ENCODE results near the gene PBX1.

PBX1 gene

DNA sequence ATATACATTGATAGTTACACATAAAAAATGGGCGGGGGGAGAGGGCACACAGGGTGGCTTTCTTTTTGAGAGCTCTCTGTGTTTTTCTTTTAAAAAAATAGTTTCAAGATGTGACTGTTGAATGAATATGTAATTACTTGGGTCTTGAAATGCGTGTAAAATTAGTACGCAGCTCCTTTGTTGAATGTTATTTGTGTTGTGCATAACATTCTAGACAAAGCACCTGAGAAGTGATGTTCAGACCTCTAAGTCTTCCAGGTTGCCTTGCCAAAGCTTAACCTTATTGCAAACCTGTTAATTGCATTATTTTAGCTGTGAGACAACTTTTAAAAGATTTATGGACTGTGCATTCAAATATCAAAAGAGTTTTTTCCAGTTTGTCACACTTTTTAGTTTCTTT lies 5.4 kb downstream of the PBX1 start:
- no peak for DNase-seq

DNA sequence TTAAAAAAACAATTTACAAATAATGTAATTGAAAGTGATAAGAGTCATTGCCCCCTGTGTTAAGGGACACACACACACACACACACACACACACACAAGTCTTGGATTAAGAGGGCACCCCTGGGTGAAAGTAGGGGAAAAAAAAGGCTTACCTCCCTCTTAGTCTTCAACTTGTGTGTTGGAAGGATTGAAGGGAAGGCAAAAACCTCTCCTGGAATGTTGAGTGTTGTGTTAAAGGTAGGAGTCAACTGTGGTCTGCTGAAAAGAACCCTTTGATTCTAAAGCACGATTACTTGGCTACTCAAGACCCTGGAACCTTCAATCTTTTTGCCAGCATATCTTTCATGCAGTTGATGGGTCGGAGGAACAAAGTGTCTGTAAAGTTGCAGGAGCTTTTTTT lies 6.4 kb downstream of the PBX1 start:
- no peak for DNase-seq

DNA sequence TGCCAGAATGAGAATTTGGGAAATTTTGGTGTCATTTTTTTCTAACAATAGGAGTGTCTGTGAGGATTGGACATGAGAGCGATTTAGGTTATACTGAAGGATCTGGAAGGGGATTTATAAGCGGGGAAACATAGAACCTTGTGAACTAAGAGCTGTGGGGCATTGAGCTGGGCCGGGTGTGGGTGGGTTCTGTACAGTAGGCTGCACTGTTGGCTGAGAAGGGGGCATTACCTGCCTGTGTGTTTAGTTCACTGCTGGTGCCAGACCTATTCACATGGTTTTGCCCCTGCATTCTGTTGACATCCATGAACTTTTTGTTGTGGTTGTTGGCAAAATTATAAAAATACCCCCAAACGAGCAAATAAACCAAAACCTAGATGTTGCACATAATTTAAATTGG lies 8.8 kb downstream of the PBX1 start:
- DNase-seq: no peak

DNA sequence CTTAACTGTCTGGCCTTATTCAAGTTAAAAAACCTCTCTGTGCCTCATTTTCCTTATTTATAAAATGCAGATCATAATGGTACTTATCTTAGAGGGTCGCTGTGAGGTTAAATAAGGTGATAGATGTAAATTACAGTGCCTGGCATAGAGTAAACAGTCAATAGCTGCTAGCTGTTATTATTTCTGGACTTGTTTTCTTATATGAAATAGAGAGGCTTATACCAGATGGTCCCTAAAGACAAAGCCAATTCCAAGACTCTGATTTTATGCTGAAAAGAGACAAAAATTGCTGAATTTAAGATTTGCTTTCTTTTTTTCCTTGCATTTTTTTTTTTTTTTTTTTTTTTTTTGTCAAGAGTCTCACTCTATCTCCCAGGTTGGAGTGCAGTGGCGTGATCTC lies 10.3 kb downstream of the PBX1 start:
- DNase-seq: no peak

DNA sequence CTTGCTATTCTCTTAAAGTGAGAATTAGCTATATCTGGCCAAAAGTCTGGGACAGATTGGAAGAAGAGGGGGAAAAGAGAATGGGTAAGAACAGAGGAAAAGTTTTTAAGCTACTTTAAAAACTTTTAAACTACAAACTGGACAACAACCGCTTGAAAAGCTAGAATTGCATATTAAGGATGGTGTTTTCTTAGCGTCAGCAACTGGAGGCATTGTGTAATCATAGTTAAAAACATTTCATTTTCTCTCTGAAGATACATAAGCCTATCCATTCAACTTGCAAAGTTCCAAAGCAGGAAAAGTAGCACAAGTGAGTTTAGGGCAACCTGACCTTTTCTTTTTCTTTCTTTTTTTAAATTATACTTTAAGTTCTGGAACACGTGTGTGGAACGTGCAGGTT lies 10.9 kb downstream of the PBX1 start:
- no peak for DNase-seq

DNA sequence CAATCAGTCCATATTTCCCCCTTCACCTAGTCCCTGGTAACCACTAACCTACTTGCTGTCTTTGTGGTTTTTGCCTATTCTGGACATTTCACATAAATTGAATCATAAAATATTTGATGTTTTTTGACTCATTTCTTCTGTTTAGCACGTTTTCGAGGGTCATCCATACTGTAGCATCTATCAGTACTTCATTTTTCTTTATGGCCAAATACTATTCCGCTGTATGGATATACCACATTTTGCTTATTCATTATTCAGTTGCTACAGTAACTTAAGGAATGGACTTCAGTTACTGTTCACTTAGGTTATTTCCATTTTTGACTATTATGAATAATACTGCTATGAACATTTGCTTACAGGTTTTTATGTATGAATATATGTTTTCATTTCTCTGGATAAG lies 12.3 kb downstream of the PBX1 start:
- DNase-seq: no peak

DNA sequence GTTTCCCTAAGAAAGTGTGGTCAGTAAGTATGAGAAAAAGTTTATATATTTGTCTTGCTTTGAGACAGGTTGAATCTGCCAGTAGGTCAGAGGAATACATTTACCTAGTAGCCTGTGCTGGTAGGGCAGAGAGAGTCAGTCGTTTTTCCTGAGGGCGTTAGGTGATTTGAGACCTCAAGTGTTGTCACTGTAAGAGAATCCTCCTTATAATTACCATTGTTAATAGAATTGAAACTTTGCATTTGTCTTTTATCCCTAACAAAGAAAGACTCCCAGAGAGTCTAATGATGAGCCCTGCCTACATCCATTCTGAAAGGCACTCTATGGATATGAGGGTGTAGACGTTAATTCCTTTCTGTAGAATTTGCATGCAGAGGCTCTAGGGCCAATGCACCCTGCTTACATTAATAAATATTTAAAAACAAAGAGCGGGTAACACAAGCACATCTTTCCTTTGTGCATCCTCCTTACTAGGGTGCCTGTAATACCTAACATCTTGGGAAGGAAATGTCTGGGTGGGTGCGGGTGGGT lies 16.4 kb downstream of the PBX1 start:
- no peak for DNase-seq

DNA sequence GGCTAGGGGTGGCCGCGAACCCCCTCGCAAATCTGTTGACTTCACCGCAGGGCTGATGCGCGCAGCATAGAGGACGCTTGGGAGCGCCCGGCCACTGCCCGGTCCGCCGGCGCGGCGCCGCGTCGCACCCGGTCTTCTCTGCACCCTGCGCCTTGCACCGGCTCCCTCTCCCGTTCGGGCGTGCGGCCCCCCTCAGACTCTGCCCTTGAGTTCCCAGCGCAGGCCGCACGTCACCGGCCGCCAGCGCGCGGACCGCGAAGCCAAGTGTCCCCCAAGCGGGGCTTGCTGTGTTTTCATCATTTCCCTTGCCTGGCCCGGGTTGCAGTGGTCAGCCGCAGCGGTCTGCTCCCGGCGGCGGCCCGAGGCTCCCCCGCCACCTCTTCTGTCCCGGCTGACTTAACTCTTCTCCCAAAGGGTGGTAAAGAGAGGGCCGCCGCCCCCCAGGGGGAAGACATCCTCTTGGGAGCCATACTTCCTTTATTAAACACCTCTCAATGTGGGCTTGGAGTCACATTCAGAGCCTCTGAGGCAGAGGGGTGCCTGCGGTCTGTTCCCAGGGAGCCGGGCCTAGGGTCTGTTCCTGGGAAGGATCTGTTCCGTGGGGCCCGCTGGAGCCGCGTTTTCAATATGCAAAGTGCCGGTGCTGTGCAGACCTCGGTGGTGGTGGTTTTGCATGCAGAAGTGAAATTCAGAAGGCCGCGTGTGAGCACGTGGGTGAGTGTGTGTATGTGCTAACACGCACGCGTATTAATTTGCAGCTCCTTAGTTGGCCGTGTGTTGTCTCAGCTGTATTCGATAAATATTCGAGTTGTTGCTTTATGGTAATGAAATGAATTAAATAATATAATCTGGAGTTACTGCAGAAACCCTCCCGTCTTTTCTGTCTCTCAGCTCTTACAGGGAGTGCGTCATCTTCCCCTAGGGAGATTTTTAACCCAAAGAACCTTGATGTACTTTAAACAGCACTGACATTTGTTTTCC lies 17.6 kb downstream of the PBX1 start:
- no peak for DNase-seq

DNA sequence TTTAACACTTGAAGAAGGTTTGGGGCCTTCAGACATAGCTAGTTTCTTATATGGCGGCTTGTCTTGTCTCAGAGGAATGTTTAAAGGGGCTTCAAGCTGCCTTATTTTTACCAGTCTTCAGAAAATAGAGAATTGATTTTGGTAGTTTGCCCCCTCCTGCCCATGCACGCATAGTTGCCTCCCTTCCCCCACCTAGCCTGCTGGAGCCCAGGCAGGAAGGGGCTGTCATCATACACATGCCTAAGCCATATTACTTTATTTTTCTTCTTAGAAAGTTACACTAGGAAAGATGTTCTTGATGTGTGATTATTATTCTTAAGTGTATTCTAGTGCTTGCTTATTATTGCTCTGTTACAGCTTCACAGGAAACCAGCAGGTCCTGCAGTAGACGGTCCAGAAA lies 18.3 kb downstream of the PBX1 start:
- DNase-seq: no peak

DNA sequence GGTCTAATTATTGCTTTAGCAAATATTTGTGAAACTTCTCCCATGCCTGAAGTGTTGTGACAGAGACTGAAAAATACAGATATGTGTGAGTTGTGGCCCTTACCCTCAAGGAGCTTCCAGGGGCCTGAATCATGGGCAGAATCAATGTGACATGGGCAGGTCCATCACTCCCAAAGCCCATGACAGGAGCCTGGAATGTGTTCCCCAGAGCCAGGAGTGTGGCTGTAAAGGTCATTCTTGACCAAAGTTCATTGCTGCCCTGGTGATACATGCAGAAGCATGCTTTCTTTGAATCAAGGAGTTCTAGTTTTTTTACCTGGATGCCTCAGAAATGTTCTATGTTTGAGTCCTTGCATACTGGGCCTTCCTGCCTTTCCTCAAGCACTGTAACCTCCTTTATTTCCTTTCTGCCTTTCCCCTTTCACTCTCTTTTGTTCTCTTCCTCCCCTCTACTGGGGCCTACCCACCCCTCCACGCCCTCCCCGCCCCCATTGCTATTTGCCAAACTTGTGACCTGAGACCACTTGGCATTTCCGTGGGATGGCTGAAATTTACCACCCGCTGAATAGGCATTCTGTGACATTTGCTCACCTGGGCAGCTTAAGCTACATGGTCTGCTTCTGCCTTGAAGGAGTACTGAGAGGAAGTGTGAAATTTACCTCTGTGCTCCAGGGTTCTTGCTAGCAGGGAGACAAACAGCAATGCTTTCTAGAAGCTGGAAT lies 19.7 kb downstream of the PBX1 start:
- no peak for DNase-seq

DNA sequence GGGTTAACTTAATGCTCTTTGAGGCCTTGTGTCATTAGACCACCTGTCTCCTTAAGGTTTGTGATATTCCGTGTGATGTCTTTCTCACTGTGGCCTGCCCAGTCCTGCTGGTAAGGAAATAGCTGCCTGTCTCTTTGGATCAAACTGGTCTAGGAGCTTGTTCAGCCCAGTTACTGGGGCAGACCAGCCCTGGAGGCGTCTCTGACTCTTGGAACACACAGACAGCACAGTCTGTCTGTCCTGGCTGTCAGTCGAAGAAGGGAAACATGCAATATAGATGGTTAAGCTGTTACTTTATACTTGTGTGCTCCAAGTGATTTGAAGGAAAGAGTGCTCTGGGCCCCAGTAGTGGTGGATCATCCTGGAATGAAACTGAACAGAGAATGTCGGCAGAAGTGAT lies 20.4 kb downstream of the PBX1 start:
- no peak for DNase-seq

DNA sequence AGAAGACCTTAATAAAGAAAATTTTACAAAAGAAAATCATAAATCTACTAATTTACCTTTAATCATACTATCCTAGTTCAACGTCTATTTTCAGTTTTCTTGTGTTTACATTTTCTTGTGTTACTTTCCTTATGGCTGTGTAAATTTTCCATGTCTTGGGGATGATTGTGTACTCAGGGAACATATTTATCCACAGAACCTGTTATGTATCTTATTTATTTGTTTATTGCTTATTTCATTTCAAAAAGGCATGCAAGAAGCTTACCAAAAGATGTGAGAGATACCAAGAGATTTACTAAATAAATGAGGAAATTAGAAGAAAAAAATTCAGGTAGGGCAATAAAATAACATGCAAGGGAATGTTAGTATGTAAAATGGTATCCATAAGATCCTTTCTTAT lies 22.8 kb downstream of the PBX1 start:
- no peak for DNase-seq

DNA sequence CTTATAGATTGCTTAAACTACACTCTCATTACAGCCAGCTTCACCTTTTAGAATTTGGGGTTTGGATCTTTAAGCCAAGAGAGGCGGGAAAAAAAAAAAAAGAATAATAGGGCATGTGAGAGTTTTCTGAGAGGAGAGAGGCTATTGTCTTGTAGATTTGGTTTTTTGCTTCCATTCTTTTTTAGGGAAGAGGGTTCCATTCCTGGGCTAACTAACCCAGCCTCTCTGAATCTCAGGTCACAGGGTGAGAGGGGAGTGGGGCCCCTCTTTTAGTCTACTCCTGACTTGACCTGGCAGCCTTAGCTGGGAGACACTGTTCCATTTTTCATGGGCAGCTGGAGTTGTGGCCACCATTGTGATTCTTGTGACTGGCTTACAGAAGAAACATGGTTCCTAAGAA lies 24.2 kb downstream of the PBX1 start:
- DNase-seq: no peak

DNA sequence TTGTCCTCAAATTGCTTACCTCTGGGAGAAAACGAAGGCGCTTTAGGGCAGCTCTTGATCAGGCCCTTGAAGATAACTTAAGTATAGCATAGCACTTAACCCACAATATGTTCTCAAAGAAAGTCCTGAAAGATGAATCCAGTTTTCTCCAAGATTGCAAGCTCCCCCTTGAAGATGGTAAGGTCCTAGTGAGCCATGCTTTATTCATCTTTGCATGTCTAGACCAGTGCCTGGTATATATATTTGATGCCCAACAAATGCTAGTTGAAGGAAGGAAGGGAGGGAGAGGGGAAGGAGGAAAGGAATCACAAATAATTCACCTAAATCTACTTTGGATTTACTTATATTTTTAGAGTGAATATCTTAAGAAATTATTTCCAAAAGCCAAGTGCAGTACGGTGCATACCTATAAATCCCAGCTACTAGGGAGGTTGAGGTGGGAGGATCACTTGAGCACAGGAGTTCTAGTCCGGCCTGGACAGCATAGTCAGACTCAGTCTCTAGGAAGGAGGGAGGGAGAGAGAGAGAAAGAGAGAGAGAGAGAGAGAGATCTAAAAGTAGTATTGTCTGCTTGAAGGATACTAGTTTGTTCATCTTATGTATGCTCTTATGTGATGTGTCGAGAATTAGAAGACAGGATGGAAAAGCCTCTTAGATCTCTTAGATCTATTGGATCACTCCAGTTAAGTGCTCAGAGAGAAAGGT lies 25.0 kb downstream of the PBX1 start:
- DNase-seq: no peak

DNA sequence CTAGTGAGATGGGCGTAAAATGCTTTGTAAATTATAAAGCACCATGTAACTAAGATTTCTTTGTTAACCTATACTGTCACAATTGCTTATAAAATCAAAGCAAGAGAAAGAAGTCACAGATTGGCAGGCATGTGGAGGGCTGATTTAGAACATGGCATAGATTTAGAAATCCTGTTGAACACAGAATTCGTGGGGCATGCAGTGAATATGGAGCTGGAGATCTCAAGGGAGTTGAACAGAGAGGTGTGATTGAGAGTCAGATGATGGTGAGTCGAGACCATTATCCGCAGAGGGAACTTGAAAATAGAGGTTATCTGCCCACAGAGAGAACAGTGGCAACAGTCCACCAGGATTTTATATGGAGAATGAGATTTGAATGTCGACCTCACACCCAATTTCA lies 27.6 kb downstream of the PBX1 start:
- no peak for DNase-seq

DNA sequence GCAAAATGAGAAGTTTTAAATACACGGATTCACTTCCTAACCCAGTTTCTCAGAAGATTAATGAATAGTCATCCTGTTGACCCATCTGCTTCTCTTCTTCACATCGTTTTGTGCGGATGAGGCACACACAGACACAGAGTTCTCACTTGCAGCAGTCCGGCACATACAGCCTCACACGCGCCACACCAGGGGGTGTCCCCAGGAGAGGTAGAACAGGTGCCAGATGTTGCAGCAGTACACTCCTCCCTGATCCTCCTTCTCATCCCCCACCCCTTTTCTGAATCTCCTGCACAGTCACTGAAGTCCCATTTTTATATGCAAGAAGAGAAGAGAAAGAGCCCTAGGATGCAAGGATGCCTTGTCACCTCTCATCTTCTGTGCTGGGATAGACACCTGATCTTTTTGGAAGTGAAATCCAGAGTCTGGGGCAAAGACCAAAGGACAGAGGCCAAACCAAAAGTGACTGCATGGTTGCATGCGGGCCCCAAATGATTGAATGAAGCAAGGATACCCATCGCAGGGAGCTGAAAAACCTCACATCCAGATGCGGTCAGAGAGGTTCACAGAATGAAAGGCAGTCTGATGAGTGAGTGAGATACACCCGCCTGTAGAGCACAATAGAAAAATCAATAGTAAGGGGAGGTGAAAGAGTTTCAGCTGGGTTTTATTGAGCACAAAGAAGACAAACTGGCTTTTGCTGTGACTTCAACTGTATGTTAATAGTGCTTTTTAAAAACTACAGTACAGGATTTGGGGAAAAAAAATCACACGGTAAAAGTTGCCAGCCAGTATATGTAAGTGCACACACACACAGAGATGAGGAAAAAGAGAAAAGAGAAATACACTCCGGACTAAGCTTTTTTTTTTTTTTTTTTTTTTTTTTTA lies 28.9 kb downstream of the PBX1 start:
- no peak for DNase-seq

DNA sequence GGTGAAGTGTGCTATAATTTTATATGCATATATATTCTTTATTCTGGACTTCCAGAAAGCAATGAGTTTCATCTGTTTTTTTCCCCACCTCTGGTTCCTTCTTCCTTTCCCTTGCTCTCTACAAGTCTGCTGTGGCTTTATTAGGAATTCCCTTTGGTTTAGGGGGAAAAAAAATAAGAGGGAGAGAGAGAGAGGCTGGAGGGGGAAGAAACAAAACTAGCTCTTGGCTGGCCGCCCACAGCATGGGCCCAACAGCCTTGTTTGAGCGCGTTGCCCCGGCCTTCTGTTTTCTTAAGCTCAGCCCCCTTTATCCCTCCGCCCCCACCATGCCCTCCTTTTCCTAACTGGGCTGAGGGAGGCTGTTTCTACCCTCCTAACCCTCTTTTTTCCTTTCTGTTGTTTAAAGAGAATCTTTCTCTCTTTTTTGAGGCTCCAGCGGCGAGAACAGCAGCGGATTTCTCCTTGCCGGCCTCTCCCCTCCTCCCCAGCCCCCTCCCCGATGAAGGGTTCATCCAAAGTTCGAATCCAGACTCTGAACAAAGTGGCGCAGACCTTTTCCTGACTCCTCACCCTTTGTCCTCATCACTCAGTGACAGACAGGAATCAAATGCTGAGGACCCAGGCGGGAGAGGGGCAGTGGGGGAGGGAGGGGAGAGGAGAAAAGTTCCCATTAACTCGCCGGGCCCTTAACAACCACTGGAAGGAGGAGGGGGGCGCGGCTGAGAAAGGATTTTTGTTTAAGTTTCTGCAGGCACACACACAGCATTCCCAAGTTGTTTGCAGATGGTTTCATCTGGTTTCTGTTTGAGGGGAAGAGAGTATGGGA lies 29.7 kb downstream of the PBX1 start:
- peak; percentile 77 for DNase-seq

DNA sequence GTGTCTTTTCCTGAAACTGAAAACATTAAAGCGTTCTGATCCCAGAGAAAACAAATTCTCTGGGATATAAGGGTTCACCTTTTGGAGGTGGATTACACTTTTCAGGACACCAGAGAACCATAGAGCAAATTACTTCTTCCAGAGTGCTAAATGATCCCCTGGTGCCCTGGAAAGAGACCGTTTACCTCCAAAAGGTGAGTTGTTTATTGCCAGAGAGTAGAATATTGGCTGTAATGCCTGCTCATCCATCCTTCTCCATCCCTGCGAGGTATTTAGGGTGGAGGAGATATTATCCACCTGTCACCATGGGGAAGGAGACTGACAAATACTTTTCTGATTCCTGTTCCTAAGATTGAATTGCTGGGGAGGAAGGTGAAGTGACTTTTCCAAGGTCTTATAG lies 30.4 kb downstream of the PBX1 start:
- no peak for DNase-seq

DNA sequence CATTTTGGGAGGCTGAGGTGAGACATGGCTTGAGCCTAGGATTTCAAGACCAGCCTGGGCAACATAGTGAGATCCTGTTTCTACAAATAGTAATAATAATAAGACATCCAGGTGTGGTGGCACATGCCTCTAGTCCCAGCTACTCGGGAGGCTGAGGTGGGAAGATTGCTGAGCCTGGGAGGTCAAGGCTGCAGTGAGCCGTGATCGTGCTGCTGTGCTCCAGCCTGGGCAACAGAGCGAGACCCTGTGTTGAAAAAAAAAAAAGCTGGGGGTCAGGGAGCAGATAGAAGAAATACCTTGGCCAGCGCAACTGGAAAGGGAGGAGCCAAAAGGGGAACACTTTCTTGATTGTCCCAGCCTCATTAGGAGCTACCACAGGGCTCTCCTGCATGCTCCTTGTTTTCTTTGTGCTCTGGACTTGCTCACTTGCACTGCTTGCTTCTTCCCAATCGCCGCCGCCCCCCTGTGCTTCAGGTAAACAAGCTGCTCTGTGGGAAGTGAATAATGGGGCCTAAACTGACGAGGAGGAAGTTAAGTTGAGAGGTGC lies 31.1 kb downstream of the PBX1 start:
- DNase-seq: no peak

DNA sequence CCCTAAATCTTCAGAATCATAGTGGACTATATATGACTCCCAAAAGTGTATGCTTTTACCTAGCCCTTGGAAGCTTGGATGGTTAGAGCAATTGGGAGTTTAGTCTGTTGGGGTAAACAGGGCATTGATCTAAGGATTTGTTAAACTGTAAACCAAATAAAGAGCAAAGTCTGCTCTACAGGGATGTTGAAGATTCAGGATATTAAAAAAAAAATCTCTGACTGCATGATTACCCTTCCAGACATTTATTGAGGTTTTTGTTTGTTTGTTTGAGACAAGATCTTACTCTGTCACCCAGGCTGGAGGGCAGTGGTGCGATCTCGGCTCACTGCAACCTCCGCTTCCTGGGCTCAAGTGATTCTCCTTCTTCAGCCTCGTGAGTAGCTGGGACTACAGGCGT lies 31.6 kb downstream of the PBX1 start:
- no peak for DNase-seq

DNA sequence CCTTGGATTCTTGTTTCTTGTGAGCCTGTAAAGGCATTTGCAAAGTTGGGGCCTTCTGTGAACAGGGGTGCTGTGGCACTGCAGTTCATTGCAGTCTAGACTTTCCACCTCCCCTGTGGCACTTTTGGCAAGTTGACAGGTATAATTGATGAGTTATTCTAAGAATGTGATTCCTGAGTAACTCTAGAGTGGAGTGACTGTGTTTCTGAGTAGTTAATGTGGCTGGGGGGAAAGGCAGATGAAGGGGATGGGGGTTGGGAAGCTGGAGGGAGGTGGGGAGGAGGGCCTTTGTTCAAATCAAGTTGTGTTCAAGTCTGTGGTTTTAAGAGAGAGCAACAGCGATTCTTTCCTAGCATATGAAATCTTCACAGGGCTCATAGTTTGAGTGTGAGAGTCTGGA lies 32.9 kb downstream of the PBX1 start:
- no peak for DNase-seq
